Keratinocyte (primary cell): ENCODE measurements around the gene SPATA32. TPM values are rescaled to one million over a fixed set of nuclear protein-coding genes. Genes with fewer than 3 reads are reported as not detected.
A peak's percentile ranks its signal among the peaks of the same experiment; 100 is the strongest.

ENCODE experiments used
- DNase-seq: peaks from one replicate; pipeline ENCODE4 v3.0.0-alpha.2; 2011; ENCODE audit warnings: low read depth, missing footprints, low spot score
- FAIRE-seq: peaks from 2 replicates; lab custom pipeline; 2011; peaks lifted over from hg19 to GRCh38; lab: Jason Lieb, UNC
- H2AFZ ChIP-seq: 2 replicates; pipeline ENCODE4 v1.6.0; 2012; ENCODE audit warnings: low read length, control low read depth, inconsistent platforms; ENCODE audit not compliant: control insufficient read depth
- H3K27ac ChIP-seq: 2 replicates; pipeline ENCODE4 v1.5.1; 2011; ENCODE audit warnings: low read length; ENCODE audit not compliant: control insufficient read depth, insufficient read depth
- H3K27me3 ChIP-seq: 3 replicates; pipeline ENCODE4 v1.6.0; 2011; ENCODE audit warnings: low read length; ENCODE audit not compliant: control insufficient read depth, insufficient read depth; ENCODE audit errors: extremely low read depth
- H3K36me3 ChIP-seq, 2 experiments: 2 replicates in 1 of 2; 3 replicates in 1 of 2; pipeline ENCODE4 v1.5.1; 2011; ENCODE audit warnings: low read length in 2 of 2, mild to moderate bottlenecking in 1 of 2; ENCODE audit not compliant: control insufficient read depth in 2 of 2, insufficient read depth in 2 of 2; ENCODE audit errors: extremely low read depth in 1 of 2
- H3K4me1 ChIP-seq: 3 replicates; pipeline ENCODE4 v1.5.1; 2011; ENCODE audit warnings: low read length; ENCODE audit not compliant: control insufficient read depth, insufficient read depth; ENCODE audit errors: extremely low read depth
- H3K4me2 ChIP-seq: 3 replicates; pipeline ENCODE4 v1.6.0; 2011; ENCODE audit warnings: low read depth, low read length; ENCODE audit not compliant: control insufficient read depth, insufficient read depth; ENCODE audit errors: extremely low read depth
- H3K4me3 ChIP-seq, 3 experiments: fragments of 200-600 bp in 1 of 3; sonication (generic) in 1 of 3; 2 replicates in 2 of 3; 3 replicates in 1 of 3; pipeline ENCODE4 v1.5.1; 2011 to 2016; ENCODE audit warnings: low read length in 3 of 3, mild to moderate bottlenecking in 3 of 3, control low read depth in 2 of 3, inconsistent platforms in 1 of 3, low read depth in 1 of 3, mixed read lengths in 1 of 3, mixed run types in 1 of 3, moderate library complexity in 1 of 3; ENCODE audit not compliant: control insufficient read depth in 2 of 3, insufficient read depth in 2 of 3; ENCODE audit errors: extremely low read depth in 1 of 3
- H3K79me2 ChIP-seq: 2 replicates; pipeline ENCODE4 v1.6.0; 2012; ENCODE audit warnings: low read length; ENCODE audit not compliant: control insufficient read depth, insufficient read depth
- H3K9ac ChIP-seq: 3 replicates; pipeline ENCODE4 v1.6.0; 2011; ENCODE audit warnings: low read length; ENCODE audit not compliant: control insufficient read depth, insufficient read depth; ENCODE audit errors: extremely low read depth
- H3K9me1 ChIP-seq: 3 replicates; pipeline ENCODE4 v1.6.0; 2011; ENCODE audit warnings: low read length; ENCODE audit not compliant: control insufficient read depth, insufficient read depth; ENCODE audit errors: extremely low read depth
- H3K9me3 ChIP-seq: 2 replicates; pipeline ENCODE4 v1.5.1; 2012; ENCODE audit warnings: low read depth, low read length; ENCODE audit not compliant: control insufficient read depth
- H4K20me1 ChIP-seq: 3 replicates; pipeline ENCODE4 v1.6.0; 2011; ENCODE audit warnings: low read length; ENCODE audit not compliant: control insufficient read depth, insufficient read depth; ENCODE audit errors: extremely low read depth
- EZH2 ChIP-seq: IDR thresholded peaks from one replicate; pipeline ENCODE4 v1.6.1; 2012; ENCODE audit warnings: inconsistent platforms, mild to moderate bottlenecking, low read length, moderate library complexity
- dilution Hi-C: fragments of 300-500 bp; cut with MboI; formaldehyde crosslinking; loops from one replicate; pipeline ENCODE4 v1.7.0; 2020; ENCODE audit warnings: low sequenced_read_pairs; ENCODE audit not compliant: extremely low pct_ligation_motif_present
- polyA plus RNA-seq, 5 experiments: library from polyadenylated mRNA; depleted of rRNA in 3 of 5; stranded (reverse) in 3 of 5; stranded (forward) in 1 of 5; unstranded in 1 of 5; fragments of >200 nt; gene quantifications; 1 replicate in 1 of 5; 2 replicates in 3 of 5; 3 replicates in 1 of 5; pipeline versions ENCODE4 v1.2.1 to v1.2.3, GENCODE V29; 2011 to 2012; ENCODE audit warnings: missing spikeins in 2 of 5, low read depth in 1 of 5, low replicate concordance in 1 of 5
- TF ChIP-seq, protein P1 (sequence below), 3 experiments: IDR thresholded peaks in 1 of 3; conservative IDR thresholded peaks in 1 of 3; optimal IDR thresholded peaks in 1 of 3; 2 replicates in 2 of 3; 3 replicates in 1 of 3; pipeline versions ENCODE3 to v1.5.1; 2011; ENCODE audit warnings: low read length in 3 of 3, mild to moderate bottlenecking in 3 of 3, moderate library complexity in 2 of 3, control low read depth in 1 of 3, inconsistent platforms in 1 of 3; ENCODE audit not compliant: insufficient read depth in 2 of 3; ENCODE audit errors: extremely low read depth in 1 of 3

The SPATA32 gene
- polyA plus RNA-seq, 1 donor (not counting 4 experiments of a cell fraction or from before 2014, with no cell fraction given), result not detected

DNA sequence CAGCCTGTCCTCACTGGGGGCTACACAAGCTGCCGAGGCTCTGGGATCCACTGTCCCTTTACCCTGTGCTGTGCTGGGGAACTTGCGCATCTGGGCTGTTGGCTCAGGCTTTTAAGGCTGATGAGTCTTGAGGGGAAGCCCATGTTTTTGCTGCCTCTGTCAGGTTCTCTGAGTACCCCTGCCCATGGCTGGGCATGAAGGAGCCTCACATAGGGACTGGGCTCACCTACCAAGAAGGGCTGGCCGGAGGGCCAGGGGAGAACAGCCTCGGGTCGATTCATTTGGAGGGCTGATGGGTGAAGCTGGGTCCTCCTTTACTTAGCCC, 25.6 kb downstream of the SPATA32 start:
- Histone ChIP-seq H3K4me1 (peaks cover 10% of the 10 kb centered on the region), H3K36me3 (no peaks in the 10 kb centered on the region), H3K9me1 (no peaks in the 10 kb centered on the region), H3K9me3 (no peaks in the 10 kb centered on the region), H3K4me3 (no peak overlapping the region), H3K9ac (no peak overlapping the region), H4K20me1 (no peaks in the 10 kb centered on the region), H3K27ac (no peak overlapping the region), H3K27me3 (peaks cover 20% of the 10 kb centered on the region), H3K79me2 (no peaks in the 10 kb centered on the region), H2AFZ (no peak overlapping the region), H3K4me2 (no peak overlapping the region)
- DNase-seq, result no peak
- TF ChIP-seq, protein P1, sequence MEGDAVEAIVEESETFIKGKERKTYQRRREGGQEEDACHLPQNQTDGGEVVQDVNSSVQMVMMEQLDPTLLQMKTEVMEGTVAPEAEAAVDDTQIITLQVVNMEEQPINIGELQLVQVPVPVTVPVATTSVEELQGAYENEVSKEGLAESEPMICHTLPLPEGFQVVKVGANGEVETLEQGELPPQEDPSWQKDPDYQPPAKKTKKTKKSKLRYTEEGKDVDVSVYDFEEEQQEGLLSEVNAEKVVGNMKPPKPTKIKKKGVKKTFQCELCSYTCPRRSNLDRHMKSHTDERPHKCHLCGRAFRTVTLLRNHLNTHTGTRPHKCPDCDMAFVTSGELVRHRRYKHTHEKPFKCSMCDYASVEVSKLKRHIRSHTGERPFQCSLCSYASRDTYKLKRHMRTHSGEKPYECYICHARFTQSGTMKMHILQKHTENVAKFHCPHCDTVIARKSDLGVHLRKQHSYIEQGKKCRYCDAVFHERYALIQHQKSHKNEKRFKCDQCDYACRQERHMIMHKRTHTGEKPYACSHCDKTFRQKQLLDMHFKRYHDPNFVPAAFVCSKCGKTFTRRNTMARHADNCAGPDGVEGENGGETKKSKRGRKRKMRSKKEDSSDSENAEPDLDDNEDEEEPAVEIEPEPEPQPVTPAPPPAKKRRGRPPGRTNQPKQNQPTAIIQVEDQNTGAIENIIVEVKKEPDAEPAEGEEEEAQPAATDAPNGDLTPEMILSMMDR (optimal IDR thresholded peaks at IDR 0.05 in 1 of 3, IDR thresholded peaks at IDR 0.05 in 1 of 3, conservative IDR thresholded peaks at IDR 0.05 in 1 of 3; ENCODE audit: extremely low read depth in 1 of 3, insufficient read depth in 2 of 3, low read length in 3 of 3), result no peak
- TF ChIP-seq EZH2, result no peak
- dilution Hi-C loops, result no loop called here
- FAIRE-seq, result no peak

DNA sequence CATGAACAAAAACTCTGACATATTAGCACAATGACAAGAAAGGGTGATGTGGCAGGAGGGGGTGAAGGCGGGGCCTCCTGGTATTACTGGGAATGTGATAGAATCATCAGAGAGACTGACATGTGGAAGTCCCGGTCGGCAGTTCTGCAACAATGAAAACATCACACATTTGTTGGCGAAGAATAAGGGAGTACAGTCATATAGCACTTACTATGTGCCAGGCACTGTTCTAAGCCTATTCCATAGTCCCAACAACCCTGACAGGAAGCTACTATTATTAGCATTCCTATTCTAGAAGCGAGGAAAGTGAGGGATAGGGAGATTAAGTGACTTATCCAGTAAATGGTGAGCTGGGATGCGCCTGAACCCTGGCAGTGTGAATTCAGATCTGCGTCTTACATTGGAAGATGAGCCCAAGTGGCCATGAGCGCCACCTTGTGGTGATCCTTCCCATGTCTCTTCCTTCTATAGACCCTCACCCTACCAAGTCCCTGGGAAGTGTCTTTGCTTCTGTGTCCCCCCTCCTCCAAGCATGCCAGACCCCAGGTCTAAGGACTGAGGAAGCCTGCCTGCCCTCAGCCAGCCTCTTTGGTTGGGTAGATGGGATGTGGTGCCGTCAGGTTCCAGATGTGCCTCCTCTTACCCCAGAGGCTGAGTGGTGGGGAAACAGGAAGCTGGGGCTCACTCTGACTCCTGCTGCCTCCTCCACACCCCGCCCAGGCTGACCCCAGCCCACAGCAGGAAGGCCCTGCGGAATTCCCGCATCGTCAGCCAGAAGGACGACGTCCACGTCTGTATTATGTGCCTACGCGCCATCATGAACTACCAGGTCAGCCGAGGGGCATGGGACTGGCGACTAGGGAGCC, 26.2 kb downstream of the SPATA32 start:
- Histone ChIP-seq H3K4me3 (no peak overlapping the region), H3K4me2 (no peak overlapping the region), H3K9me1 (no peaks in the 10 kb centered on the region), H3K4me1 (peaks cover 7% of the 10 kb centered on the region), H4K20me1 (no peaks in the 10 kb centered on the region), H3K9me3 (no peaks in the 10 kb centered on the region), H3K9ac (no peak overlapping the region), H3K27me3 (peaks cover 14% of the 10 kb centered on the region), H3K36me3 (no peaks in the 10 kb centered on the region), H3K79me2 (no peaks in the 10 kb centered on the region), H3K27ac (no peak overlapping the region), H2AFZ (no peak overlapping the region)
- dilution Hi-C loops, result no loop called here
- FAIRE-seq, result peak; percentile 93
- DNase-seq, result peak; percentile 66
- no peak for TF ChIP-seq EZH2
- TF ChIP-seq, protein P1 (optimal IDR thresholded peaks at IDR 0.05 in 1 of 3, IDR thresholded peaks at IDR 0.05 in 1 of 3, conservative IDR thresholded peaks at IDR 0.05 in 1 of 3; ENCODE audit: extremely low read depth in 1 of 3, insufficient read depth in 2 of 3, low read length in 3 of 3), result peak; percentile 89 to 95 (median 89)
